Effector CD8-positive, alpha-beta T cell (primary cell): Measurements from ENCODE around the gene ISY1.

Source experiments
- DNase-seq: peaks from one replicate; lab custom pipeline; 2025; lab: John Stamatoyannopoulos, UW

The ISY1 gene

GRCh38 chr3:129087138-129087702, 73.6 kb downstream of the ISY1 start:
- no peak for DNase-seq

GRCh38 chr3:129085818-129086217, 75.0 kb downstream of the ISY1 start:
- DNase-seq = no peak

- no peak for DNase-seq
These were observed 75.6 kb downstream of the ISY1 start for GRCh38 chr3:129085165-129085715.

- no peak for DNase-seq
These were observed 76.4 kb downstream of the ISY1 start for GRCh38 chr3:129084501-129084900.

GRCh38 chr3:129082026-129082425, 78.8 kb downstream of the ISY1 start:
- no peak for DNase-seq

GRCh38 chr3:129081503-129081902, 79.4 kb downstream of the ISY1 start:
- no peak for DNase-seq

- DNase-seq = no peak
These were observed 82.4 kb downstream of the ISY1 start for GRCh38 chr3:129078510-129078909.
